NT2/D1 (cell line): ENCODE data around the gene PDE6B.

Source experiments
- DNase-seq: peaks from one replicate; pipeline ENCODE4 v3.0.0-alpha.2; 2011; ENCODE audit warnings: low read depth, low spot score
- H3K27me3 ChIP-seq: 2 replicates; pipeline ENCODE4 v1.6.0; 2011; ENCODE audit warnings: mild to moderate bottlenecking; ENCODE audit not compliant: insufficient read length, insufficient read depth
- H3K36me3 ChIP-seq: 2 replicates; pipeline ENCODE4 v1.6.1; 2011; ENCODE audit warnings: mild to moderate bottlenecking, low read length, mixed read lengths; ENCODE audit not compliant: insufficient read depth, insufficient read length
- H3K4me1 ChIP-seq: 2 replicates; pipeline ENCODE4 v1.5.1; 2011; ENCODE audit not compliant: insufficient read depth, insufficient read length
- H3K4me3 ChIP-seq: 2 replicates; pipeline ENCODE4 v1.5.1; 2011; ENCODE audit warnings: low read depth; ENCODE audit not compliant: insufficient read length
- H3K9ac ChIP-seq: 2 replicates; pipeline ENCODE4 v1.6.0; 2011; ENCODE audit warnings: low read depth; ENCODE audit not compliant: insufficient read length
- H3K9me3 ChIP-seq: 2 replicates; pipeline ENCODE4 v1.5.1; 2011; ENCODE audit warnings: mild to moderate bottlenecking, low read length; ENCODE audit not compliant: insufficient read depth
- SUZ12 ChIP-seq: IDR thresholded peaks from 2 replicates; pipeline ENCODE4 v1.6.1; 2011; ENCODE audit not compliant: insufficient read length, insufficient read depth; ENCODE audit errors: extremely low read depth
- YY1 ChIP-seq: IDR thresholded peaks from 2 replicates; pipeline ENCODE4 v1.6.1; 2011; ENCODE audit not compliant: insufficient read length, insufficient read depth
- ZNF274 ChIP-seq: IDR thresholded peaks from 2 replicates; pipeline ENCODE4 v1.6.1; 2011; ENCODE audit warnings: mild to moderate bottlenecking, low read depth, low read length

The PDE6B gene

DNA sequence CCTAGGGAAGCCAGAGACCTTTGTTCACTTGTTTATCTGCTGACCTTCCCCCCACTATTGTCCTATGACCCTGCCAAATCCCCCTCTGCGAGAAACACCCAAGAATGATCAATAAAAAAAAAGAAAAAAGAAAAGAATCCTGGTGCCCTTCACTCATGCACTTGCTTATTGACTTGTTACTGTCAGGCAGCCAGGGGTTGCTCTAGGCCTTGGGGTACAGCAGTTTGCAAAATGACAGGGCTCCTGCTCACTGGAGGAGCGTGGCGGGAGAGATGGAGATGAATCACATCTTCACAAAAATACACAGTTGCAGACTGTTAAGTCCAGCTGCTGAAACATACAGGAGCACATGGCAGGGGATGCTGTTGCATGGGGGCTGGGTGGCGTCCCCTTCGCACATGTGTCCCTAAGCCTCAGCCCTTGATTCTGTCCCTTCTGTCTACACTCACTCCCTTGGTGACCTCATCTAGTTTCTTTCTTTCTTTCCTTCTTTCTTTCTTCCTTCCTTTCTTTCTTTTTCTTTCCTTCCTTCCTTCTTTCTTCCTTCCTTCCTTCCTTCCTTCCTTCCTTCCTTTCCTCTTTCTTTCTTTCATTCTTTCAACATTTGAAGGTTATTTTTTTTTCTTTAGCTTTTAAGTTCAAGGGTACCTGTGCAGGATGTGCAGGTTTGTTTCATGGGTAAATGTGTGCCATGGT, 32.4 kb upstream of the PDE6B start:
- no peak for DNase-seq
- H3K9ac ChIP-seq = no peak overlapping the region
- H3K36me3 ChIP-seq = no peaks in the 10 kb centered on the region
- H3K4me3 ChIP-seq = no peak overlapping the region
- TF ChIP-seq YY1 (no peak), SUZ12 (no peak), ZNF274 (no peak)
- H3K27me3 ChIP-seq = no peaks in the 10 kb centered on the region
- no peaks in the 10 kb centered on the region for H3K4me1 ChIP-seq
- H3K9me3 ChIP-seq = 0 out of 2 replicates have a peak, but pooled peaks cover 3% of the 10 kb centered on the region

DNA sequence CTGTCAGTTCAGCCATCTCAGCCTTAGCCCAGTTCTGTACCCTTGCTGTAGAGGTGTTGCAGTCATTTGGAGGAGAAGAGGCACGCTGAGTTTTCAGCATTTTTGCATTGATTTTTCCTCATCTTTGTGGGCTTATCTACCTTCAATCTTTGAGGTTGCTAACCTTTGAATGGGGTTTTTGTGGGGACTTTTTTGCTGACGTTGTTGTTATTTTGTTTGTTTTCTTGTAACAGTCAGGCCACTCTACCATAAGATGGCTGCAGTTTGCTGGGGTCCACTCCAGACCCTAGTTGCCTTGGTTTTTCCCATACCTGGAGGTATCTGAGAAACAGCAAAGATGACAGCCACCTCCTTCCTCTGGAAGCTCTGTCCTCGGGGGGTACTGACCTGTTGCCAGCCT, 26.4 kb upstream of the PDE6B start:
- Histone ChIP-seq H3K36me3 (no peaks in the 10 kb centered on the region), H3K27me3 (no peaks in the 10 kb centered on the region), H3K9ac (no peak overlapping the region), H3K9me3 (0 out of 2 replicates have a peak, but pooled peaks cover 2% of the 10 kb centered on the region), H3K4me3 (no peak overlapping the region), H3K4me1 (peaks cover 18% of the 10 kb centered on the region)
- TF ChIP-seq YY1 (no peak), SUZ12 (no peak), ZNF274 (no peak)
- DNase-seq = no peak

GRCh38 chr4:600166-600565, 25.2 kb upstream of the PDE6B start:
- no peaks in the 10 kb centered on the region for H3K27me3 ChIP-seq
- TF ChIP-seq SUZ12 = no peak
- no peak for TF ChIP-seq YY1
- no peak for TF ChIP-seq ZNF274
- H3K4me3 ChIP-seq = no peak overlapping the region
- H3K9me3 ChIP-seq = no peaks in the 10 kb centered on the region
- no peaks in the 10 kb centered on the region for H3K36me3 ChIP-seq
- H3K9ac ChIP-seq = no peak overlapping the region
- DNase-seq = no peak
- peaks cover 18% of the 10 kb centered on the region for H3K4me1 ChIP-seq

GRCh38 chr4:600850-601515, 24.4 kb upstream of the PDE6B start:
- Histone ChIP-seq H3K36me3 (no peaks in the 10 kb centered on the region), H3K4me1 (peaks cover 18% of the 10 kb centered on the region), H3K4me3 (no peak overlapping the region), H3K27me3 (no peaks in the 10 kb centered on the region), H3K9ac (no peak overlapping the region), H3K9me3 (no peaks in the 10 kb centered on the region)
- DNase-seq = no peak
- no peak for TF ChIP-seq ZNF274
- TF ChIP-seq YY1 = no peak
- TF ChIP-seq SUZ12 = no peak

GRCh38 chr4:601612-602558, 23.5 kb upstream of the PDE6B start:
- H3K4me3 ChIP-seq = no peak overlapping the region
- H3K9ac ChIP-seq = no peak overlapping the region
- no peaks in the 10 kb centered on the region for H3K27me3 ChIP-seq
- peaks cover 18% of the 10 kb centered on the region for H3K4me1 ChIP-seq
- TF ChIP-seq ZNF274 (no peak), SUZ12 (no peak), YY1 (no peak)
- no peaks in the 10 kb centered on the region for H3K36me3 ChIP-seq
- no peak for DNase-seq
- H3K9me3 ChIP-seq = no peaks in the 10 kb centered on the region

- peak; percentile 77 for DNase-seq
- H3K27me3 ChIP-seq = no peaks in the 10 kb centered on the region
- TF ChIP-seq ZNF274 (no peak), YY1 (no peak), SUZ12 (no peak)
- H3K4me3 ChIP-seq = no peak overlapping the region
- no peaks in the 10 kb centered on the region for H3K9me3 ChIP-seq
- H3K9ac ChIP-seq = no peak overlapping the region
- H3K4me1 ChIP-seq = peaks cover 18% of the 10 kb centered on the region
- no peaks in the 10 kb centered on the region for H3K36me3 ChIP-seq
These were observed 22.8 kb upstream of the PDE6B start for GRCh38 chr4:602559-602942.
